ENCODE data around the gene DNAJB6. TPM values are rescaled to one million over a fixed set of nuclear protein-coding genes. Genes with fewer than 3 reads are reported as not detected.
A peak's percentile ranks its signal among the peaks of the same experiment; 100 is the strongest.

Gene DNAJB6
- total RNA-seq, 3 donors from 2014 or later, result 73.8 to 136 (median 101) TPM

GRCh38 chr7:157395206-157395605 is 58.4 kb downstream of the DNAJB6 start:
- TF ChIP-seq POLR2AphosphoS5 (IDR thresholded peaks at IDR 0.05) (no peak), POLR2A (IDR thresholded peaks at IDR 0.05) (no peak)
- TF ChIP-seq, protein P1, sequence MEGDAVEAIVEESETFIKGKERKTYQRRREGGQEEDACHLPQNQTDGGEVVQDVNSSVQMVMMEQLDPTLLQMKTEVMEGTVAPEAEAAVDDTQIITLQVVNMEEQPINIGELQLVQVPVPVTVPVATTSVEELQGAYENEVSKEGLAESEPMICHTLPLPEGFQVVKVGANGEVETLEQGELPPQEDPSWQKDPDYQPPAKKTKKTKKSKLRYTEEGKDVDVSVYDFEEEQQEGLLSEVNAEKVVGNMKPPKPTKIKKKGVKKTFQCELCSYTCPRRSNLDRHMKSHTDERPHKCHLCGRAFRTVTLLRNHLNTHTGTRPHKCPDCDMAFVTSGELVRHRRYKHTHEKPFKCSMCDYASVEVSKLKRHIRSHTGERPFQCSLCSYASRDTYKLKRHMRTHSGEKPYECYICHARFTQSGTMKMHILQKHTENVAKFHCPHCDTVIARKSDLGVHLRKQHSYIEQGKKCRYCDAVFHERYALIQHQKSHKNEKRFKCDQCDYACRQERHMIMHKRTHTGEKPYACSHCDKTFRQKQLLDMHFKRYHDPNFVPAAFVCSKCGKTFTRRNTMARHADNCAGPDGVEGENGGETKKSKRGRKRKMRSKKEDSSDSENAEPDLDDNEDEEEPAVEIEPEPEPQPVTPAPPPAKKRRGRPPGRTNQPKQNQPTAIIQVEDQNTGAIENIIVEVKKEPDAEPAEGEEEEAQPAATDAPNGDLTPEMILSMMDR (IDR thresholded peaks at IDR 0.05), result no peak
- intact Hi-C loops (cut with DNase I; ENCODE audit: low total_unique reads), result no loop called here

GRCh38 chr7:157396316-157397035 is 59.7 kb downstream of the DNAJB6 start:
- intact Hi-C loops (cut with DNase I; ENCODE audit: low total_unique reads), result no loop called here
- H3K4me1 ChIP-seq, result no peaks in the 10 kb centered on the region
- no peak overlapping the region for H3K27ac ChIP-seq
- H3K9me3 ChIP-seq, result no peaks in the 10 kb centered on the region
- H3K27me3 ChIP-seq, result no peaks in the 10 kb centered on the region
- TF ChIP-seq POLR2AphosphoS5 (IDR thresholded peaks at IDR 0.05), result no peak
- TF ChIP-seq, protein P1 (IDR thresholded peaks at IDR 0.05), result no peak
- TF ChIP-seq POLR2A (IDR thresholded peaks at IDR 0.05), result no peak
- DNase-seq (ENCODE audit: low spot score in 2 of 2), result no peak
- H3K36me3 ChIP-seq, result no peaks in the 10 kb centered on the region
- H3K4me3 ChIP-seq, result no peak overlapping the region

More at GRCh38 chr7:157395206-157395605, 58.4 kb downstream of the DNAJB6 start:
- no peaks in the 10 kb centered on the region for H3K9me3 ChIP-seq
- DNase-seq (ENCODE audit: low spot score in 2 of 2), result no peak
- H3K27me3 ChIP-seq, result no peaks in the 10 kb centered on the region
- no peak overlapping the region for H3K4me3 ChIP-seq
- H3K27ac ChIP-seq, result no peak overlapping the region
- H3K36me3 ChIP-seq, result no peaks in the 10 kb centered on the region
- H3K4me1 ChIP-seq, result no peaks in the 10 kb centered on the region

GRCh38 chr7:157397036-157397720 is 60.4 kb downstream of the DNAJB6 start:
- TF ChIP-seq POLR2AphosphoS5 (IDR thresholded peaks at IDR 0.05) (no peak), POLR2A (IDR thresholded peaks at IDR 0.05) (no peak)
- TF ChIP-seq, protein P1 (IDR thresholded peaks at IDR 0.05), result no peak
- Histone ChIP-seq H3K27ac (peak overlapping the region in 1 of 2 donors; percentile 43), H3K4me1 (no peaks in the 10 kb centered on the region), H3K36me3 (no peaks in the 10 kb centered on the region), H3K4me3 (no peak overlapping the region), H3K9me3 (no peaks in the 10 kb centered on the region), H3K27me3 (no peaks in the 10 kb centered on the region)
- intact Hi-C loops (cut with DNase I; ENCODE audit: low total_unique reads), result no loop called here
- no peak for DNase-seq (ENCODE audit: low spot score in 2 of 2)

GRCh38 chr7:157397731-157398691 is 61.2 kb downstream of the DNAJB6 start:
- H3K9me3 ChIP-seq, result no peaks in the 10 kb centered on the region
- no peaks in the 10 kb centered on the region for H3K27me3 ChIP-seq
- no peak overlapping the region for H3K4me3 ChIP-seq
- H3K27ac ChIP-seq, result peak overlapping the region; percentile 40 to 43
- DNase-seq (ENCODE audit: low spot score in 2 of 2), result no peak
- H3K4me1 ChIP-seq, result no peaks in the 10 kb centered on the region
- no peaks in the 10 kb centered on the region for H3K36me3 ChIP-seq
- TF ChIP-seq POLR2A (IDR thresholded peaks at IDR 0.05) (no peak), POLR2AphosphoS5 (IDR thresholded peaks at IDR 0.05) (no peak)
- TF ChIP-seq, protein P1 (IDR thresholded peaks at IDR 0.05), result no peak
- intact Hi-C loops (cut with DNase I; ENCODE audit: low total_unique reads), result no loop called here
